ENCODE data around the gene COX7A2.

COX7A2 gene

GRCh38 chr6:75220357-75220756 is 23.2 kb downstream of the COX7A2 start:
- no peak for DNase-seq (ENCODE audit: low read depth)

DNA sequence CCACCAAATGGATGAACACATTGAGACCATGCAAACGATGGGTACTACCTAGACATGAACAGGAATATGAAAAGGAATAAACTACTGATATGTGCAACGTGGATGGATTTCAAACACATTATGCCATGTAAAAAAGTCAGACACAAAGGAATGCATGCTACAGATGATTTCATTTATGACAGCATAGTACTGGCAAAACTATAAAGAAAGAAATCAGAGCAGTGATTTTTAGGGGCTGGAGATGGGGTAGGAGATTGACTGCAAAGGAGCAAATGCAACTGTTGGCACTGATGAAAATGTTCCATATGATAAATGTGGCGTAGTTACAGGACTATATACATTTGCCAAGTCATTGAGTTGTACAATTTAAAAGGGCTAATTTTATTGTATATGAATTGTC is 24.3 kb downstream of the COX7A2 start:
- no peak for DNase-seq (ENCODE audit: low read depth)

DNA sequence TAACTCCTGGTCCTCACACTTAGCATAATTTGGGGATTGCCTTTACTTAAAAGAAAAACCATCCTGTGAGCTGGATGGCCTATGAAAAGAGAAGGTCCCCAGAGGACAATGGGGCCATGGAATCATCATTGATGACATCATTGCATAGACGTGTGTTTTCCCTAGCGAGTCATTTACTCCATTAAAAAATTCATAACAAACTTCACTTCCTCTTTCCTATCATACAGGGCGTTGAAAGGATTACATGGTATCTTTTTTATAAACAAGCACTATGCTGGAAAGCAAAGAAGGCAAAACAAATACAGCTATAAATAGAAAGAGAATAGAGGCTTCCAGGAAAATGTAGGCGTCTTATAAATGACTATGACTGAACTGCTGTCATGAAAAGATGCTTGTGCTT is 26.4 kb downstream of the COX7A2 start:
- DNase-seq (ENCODE audit: low read depth), result no peak

- no peak for DNase-seq (ENCODE audit: low read depth)
Observed at GRCh38 chr6:75215291-75215690, 28.3 kb downstream of the COX7A2 start.

DNA sequence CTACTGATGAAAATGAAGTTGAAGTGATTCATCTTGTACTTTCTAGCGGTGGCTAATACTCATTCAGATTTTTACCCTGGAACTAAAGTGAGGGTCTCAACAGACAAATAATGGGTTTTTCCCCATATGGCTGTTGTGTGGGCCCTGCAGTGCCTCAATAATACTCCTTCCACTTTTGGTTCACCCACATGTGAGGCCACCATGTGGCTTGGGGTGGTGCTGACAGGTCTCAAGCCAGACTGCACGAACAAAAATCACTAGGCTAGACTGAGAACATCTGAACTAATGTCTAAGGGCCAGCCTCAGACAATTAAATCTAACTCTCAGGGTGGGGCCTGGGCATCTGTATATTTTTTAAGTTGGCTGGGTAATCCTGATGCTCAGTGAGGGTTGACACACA is 29.9 kb downstream of the COX7A2 start:
- DNase-seq (ENCODE audit: low read depth), result no peak

- DNase-seq (ENCODE audit: low read depth), result no peak
Observed at GRCh38 chr6:75213112-75213511, 30.5 kb downstream of the COX7A2 start.

DNA sequence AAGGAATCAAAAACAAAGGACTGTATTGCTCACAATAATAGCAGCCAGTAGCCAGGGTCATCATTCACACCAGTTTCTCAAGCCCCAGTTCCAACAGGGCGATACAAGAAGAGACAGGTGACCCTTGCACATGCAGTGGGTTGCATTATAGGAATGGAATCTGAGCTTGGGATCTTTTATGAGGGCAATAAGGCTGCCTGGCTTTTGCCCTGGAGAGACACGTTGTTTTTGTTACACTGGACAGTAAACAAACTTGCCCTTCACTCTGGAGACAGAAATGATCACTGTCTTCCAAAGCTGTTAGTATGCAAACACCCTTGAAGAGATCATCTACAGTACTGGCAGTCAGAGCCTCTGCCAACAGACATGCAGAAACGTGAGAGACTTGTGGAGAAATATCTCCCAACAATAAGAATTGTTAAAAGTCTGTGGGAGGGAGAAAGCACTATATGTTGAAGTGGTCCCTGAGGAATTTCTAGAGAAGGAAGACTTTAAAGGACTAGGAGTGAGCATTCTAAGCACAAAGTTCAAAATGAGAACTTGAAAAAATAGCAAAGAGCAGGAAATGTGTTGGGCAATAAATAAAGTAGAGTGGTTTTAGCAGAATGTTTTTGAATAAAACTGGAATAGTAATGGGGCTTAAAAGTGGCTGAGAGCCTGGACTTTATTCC is 31.5 kb downstream of the COX7A2 start:
- no peak for DNase-seq (ENCODE audit: low read depth)

DNA sequence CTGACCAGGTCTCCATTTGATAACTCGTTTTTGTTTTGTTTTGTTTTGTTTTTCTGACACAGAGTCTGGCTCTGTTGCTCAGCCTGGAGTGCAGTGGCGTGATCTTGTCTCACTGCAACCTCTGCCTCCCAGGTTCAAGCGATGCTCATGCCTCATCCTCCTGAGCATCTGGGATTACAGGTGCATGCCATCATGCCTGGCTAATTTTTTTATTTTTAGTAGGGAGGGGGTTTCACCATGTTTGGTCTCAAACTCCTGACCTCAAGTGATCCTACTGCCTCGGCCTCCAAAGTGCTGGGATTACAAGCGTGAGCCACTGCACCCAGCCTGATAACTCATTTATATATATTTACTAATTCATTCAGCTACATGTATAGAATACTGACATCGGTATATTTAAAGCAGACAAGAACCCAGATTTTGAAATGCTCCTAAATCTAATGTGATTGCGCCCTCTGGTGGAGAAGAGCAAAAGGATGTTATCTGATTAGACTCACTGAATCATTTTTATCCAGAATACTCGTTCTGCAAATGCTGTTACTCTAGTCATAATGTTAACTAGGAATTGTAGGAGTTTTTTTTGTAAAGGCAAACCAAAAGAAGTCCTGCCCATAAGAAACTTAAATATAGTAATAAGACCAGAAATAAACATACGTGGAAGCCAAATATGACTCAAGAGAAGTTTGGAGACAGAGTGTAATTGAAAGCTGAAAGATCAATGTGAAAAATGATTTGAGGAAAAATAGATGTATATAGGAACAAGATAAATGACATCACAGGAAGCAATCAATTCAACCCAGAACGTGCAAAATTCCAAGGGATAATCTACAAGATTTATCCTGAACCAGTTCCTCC is 32.5 kb downstream of the COX7A2 start:
- DNase-seq (ENCODE audit: low read depth), result no peak

GRCh38 chr6:75209184-75209723 is 34.3 kb downstream of the COX7A2 start:
- DNase-seq (ENCODE audit: low read depth), result no peak

GRCh38 chr6:75208298-75209183 is 35.1 kb downstream of the COX7A2 start:
- peak; percentile 63 for DNase-seq (ENCODE audit: low read depth)

DNA sequence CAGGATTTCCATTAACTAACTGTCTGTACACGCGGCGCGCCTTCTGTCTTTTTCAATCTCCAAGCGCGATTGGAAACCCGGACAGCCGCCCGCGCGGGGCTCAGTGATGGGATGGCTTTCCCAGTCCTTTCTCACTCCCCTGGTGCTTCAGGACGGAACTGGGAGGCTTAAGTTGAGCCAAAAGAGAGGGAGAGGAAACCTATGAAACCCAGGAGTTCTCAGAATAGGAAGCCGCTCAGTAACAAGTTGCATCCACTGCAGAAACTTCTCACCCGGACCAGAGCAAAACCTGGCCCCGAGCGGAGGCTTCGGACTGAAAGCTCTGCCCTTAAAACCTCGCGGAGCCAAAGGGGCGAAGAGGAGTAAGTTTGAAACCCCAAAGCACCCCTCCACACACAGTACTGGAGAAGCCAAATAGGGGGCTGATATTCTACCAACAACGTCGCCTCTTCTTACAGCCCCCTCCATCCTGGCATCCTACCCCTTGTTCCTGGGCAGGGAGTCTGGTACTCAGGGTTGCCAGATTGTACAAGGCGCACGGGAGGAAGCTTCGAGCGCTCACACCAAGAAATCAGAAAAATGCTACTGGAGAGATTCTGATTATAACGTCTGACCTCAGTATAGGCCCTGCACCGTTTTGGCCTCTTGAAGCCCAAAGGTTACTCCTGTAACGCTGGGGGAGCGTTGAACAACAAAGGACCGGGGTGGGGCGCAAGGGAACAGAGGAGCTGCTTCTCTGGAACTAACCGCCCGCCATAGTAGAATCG is 36.8 kb downstream of the COX7A2 start:
- no peak for DNase-seq (ENCODE audit: low read depth)

- no peak for DNase-seq (ENCODE audit: low read depth)
Observed at GRCh38 chr6:75205776-75206575, 37.6 kb downstream of the COX7A2 start, which contains the start of gene COL12A1. TSS of gene COL12A1 (minus strand) at chr6:75206053. CDS start at chr6:75202792, 3,261 bp downstream.

DNA sequence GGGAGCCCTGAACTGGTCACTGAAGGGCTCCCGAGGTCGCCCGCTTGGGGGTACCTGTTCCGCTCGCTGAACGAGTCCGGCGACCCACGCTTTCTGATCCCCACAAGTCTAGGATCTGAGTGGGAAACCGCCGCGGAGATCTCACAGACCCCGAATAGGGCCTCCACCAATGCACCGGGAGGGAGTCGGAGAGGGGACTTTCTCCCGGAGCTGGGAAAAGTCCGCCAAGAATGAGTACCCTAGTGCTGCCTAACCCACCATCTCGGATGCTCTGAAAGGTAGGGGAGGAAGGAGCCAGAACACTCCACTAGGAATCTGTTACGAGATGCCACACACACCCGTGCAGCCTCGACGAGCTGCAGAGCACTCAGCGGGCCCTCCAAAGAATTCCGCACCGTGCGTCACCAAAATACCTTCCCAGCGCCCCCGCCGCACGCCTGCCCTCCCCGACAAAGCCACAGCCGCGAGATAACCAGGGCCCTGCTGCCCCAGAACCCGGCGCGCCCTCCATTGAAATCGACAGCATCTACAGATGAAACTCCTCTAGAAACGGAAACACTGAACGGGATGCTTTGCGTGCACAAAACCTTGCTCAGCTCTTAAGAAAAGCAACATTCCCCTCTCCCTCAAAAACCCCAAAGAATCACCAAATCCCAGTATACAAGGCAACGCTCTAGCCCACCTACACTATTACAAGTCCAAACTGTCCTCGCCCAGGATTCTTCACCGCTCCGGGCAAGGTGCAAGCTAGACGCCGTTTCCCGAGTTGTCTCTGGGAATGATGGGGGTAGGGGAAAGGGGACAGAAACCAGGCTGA is 38.4 kb downstream of the COX7A2 start:
- DNase-seq (ENCODE audit: low read depth), result no peak

GRCh38 chr6:75204217-75204958 is 39.2 kb downstream of the COX7A2 start:
- DNase-seq (ENCODE audit: low read depth), result no peak

DNA sequence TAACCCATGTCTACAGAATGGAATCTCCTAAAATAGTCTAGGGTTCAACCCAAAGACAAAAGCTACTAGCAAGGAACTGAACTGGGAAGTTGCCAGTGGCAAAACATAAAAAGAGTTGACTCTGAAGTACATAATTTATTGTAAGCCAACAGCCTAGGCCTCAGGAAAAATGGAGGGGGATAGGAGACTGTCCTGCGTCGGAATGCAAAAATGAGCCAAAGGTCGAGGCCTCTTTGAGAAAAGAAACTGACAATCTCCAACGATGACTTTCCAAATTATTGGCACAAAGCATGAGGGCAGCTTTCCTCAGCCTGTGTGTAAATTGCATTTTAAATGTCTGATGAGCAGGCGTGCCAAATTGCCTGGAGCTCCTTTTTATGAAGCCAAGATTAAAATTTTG is 39.9 kb downstream of the COX7A2 start:
- DNase-seq (ENCODE audit: low read depth), result no peak

GRCh38 chr6:75202676-75203131 is 40.9 kb downstream of the COX7A2 start:
- no peak for DNase-seq (ENCODE audit: low read depth)

DNA sequence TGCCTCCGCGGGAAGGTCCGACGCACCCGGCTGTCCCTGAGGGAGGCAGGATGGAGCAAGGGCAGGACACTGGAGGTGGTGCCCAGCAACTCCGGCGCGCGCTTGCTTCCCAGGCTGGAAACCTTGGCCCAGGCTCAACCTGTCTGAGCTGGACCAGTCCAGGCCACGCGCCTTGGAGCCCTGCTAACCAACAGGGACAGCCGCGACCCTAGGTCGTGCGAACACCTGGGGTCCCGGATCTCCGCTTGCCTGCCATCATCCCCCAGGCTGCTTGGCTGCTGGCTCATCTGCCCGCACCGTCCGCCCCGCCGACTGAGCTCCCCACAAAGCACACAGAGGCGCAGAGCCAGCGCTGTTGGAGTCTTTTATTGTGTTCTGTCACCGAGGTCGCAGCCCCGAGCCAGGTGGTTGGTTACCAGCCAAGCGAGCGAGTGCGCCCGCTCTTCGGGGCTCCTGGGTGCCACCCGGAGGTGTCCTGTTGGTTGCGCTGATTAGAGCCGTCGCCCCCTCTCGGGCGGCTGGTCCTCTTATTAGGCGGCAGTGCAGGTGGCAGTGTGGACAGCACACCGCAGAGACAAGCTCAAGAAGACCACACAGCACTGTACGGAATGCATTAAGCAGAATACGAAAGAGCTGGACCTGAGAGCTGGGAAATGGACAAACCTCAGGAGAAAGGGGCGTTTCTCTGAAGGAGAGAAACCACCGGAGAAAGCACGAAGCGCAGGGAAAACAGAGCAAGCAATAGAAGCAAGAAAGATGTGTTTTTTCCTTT is 41.5 kb downstream of the COX7A2 start:
- no peak for DNase-seq (ENCODE audit: low read depth)

- DNase-seq (ENCODE audit: low read depth), result no peak
Observed at GRCh38 chr6:75201021-75201420, 42.6 kb downstream of the COX7A2 start.

Measured in stimulated activated CD8-positive, alpha-beta memory T cell treated with anti-CD3 and anti-CD28 coated beads, Interleukin-15, amount 100 ng/mL, for 24 hours (primary cell).